ENCODE results near the gene UBE2D3.

Gene UBE2D3

GRCh38 chr4:102789317-102789717, 38.0 kb downstream of the UBE2D3 start:
- no peak for DNase-seq

GRCh38 chr4:102787944-102788343, 39.4 kb downstream of the UBE2D3 start:
- DNase-seq, result no peak

- DNase-seq, result no peak
These were observed 40.1 kb downstream of the UBE2D3 start for GRCh38 chr4:102787096-102787881.

- no peak for DNase-seq
These were observed 41.1 kb downstream of the UBE2D3 start for GRCh38 chr4:102786279-102786678.

GRCh38 chr4:102783006-102783405, 44.3 kb downstream of the UBE2D3 start:
- no peak for DNase-seq

GRCh38 chr4:102781570-102781969, 45.8 kb downstream of the UBE2D3 start:
- DNase-seq, result no peak

- no peak for DNase-seq
These were observed 46.7 kb downstream of the UBE2D3 start for GRCh38 chr4:102780476-102781144.

- no peak for DNase-seq
These were observed 48.1 kb downstream of the UBE2D3 start for GRCh38 chr4:102779204-102779603.

GRCh38 chr4:102778720-102779119, 48.6 kb downstream of the UBE2D3 start:
- no peak for DNase-seq

- DNase-seq, result no peak
These were observed 51.5 kb downstream of the UBE2D3 start for GRCh38 chr4:102775805-102776204.

GRCh38 chr4:102774254-102774653, 53.1 kb downstream of the UBE2D3 start:
- no peak for DNase-seq

GRCh38 chr4:102772738-102773340, 54.5 kb downstream of the UBE2D3 start:
- no peak for DNase-seq

GRCh38 chr4:102764901-102765300, 62.5 kb downstream of the UBE2D3 start:
- DNase-seq, result no peak

- no peak for DNase-seq
These were observed 65.4 kb downstream of the UBE2D3 start for GRCh38 chr4:102761906-102762305.

GRCh38 chr4:102761296-102761701, 66.1 kb downstream of the UBE2D3 start:
- DNase-seq, result peak; percentile 7 to 32

GRCh38 chr4:102760645-102761295, 66.6 kb downstream of the UBE2D3 start, which contains the start of gene MANBA:
Gene MANBA, minus strand, starts transcription at chr4:102760968. Its CDS starts 74 bp downstream, at chr4:102760894.
- peak; percentile 86 to 88 for DNase-seq

GRCh38 chr4:102759831-102760644, 67.3 kb downstream of the UBE2D3 start:
- peak in 1 of 2 donors; percentile 34 for DNase-seq

- DNase-seq, result no peak
These were observed 68.8 kb downstream of the UBE2D3 start for GRCh38 chr4:102758241-102759160.

- no peak for DNase-seq
These were observed 69.7 kb downstream of the UBE2D3 start for GRCh38 chr4:102757681-102758080.

GRCh38 chr4:102754044-102754443, 73.3 kb downstream of the UBE2D3 start:
- no peak for DNase-seq

GRCh38 chr4:102751941-102752340, 75.4 kb downstream of the UBE2D3 start:
- DNase-seq, result no peak
